Ovary (tissue), 9 donors: ENCODE data around the gene ATP5PB. TPM values are rescaled to one million over a fixed set of nuclear protein-coding genes. Genes with fewer than 3 reads are reported as not detected.

Source experiments
- DNase-seq, 5 donors: peaks; one replicate each; pipeline ENCODE4 v3.0.0-alpha.2; 2019 to 2020
- H3K27ac ChIP-seq, 2 donors: fragments of 200-600 bp; one replicate each; pipeline versions ENCODE4 v1.5.1 to v1.8.0; 2019 to 2022
- H3K27me3 ChIP-seq: fragments of 200-600 bp; one replicate; pipeline ENCODE4 v1.8.0; 2022
- H3K36me3 ChIP-seq: fragments of 200-600 bp; sonication (generic); one replicate; pipeline ENCODE4 v1.5.1; 2019
- H3K4me1 ChIP-seq: one replicate; pipeline ENCODE4 v1.8.1; 2013; ENCODE audit warnings: mild to moderate bottlenecking, moderate library complexity; ENCODE audit not compliant: insufficient read depth
- H3K4me3 ChIP-seq: fragments of 200-600 bp; sonication (generic); one replicate; pipeline ENCODE4 v1.5.1; 2017
- H3K9me3 ChIP-seq, 2 donors: fragments of 200-600 bp in 1 of 2; sonication (generic) in 1 of 2; one replicate each; pipeline versions ENCODE4 v1.5.1 to v1.8.1; 2013 to 2019; ENCODE audit warnings: mild to moderate bottlenecking in 1 of 2, moderate library complexity in 1 of 2
- EP300 ChIP-seq: sonication (generic); formaldehyde crosslinking; IDR thresholded peaks from one replicate; pipeline ENCODE4 v1.6.1; 2017; ENCODE audit warnings: antibody characterized with exemption
- POLR2A ChIP-seq: fragments of 450-650 bp; IDR thresholded peaks from one replicate; pipeline ENCODE4 v1.6.1; 2017; ENCODE audit warnings: antibody characterized with exemption, mild to moderate bottlenecking, moderate library complexity
- WGBS, 3 donors: extraction: QIAGEN DNeasy Blood & Tissue Kit in 1 of 3; methylation state at CpG; one replicate each; pipeline versions ENCODE4 v1.1.5 to v1.1.7; 2013 to 2017; 5-methylcytosine and 5-hydroxymethylcytosine counted together
- intact Hi-C, 4 donors: fragments of 100-400 bp; cut with DNase I; formaldehyde crosslinking; loops; one replicate each; pipeline versions ENCODE4 v1.11.0 to v1.15.1; 2022 to 2023
- polyA plus RNA-seq, 2 donors: library from polyadenylated mRNA; stranded (reverse); fragments of 200-250 nt in 1 of 2; fragments of 350-450 nt in 1 of 2; fragmentation: Illumina TruSeq in 1 of 2; extraction: RNeasy Lipid Tissue Mini Kit (QIAGEN cat#74804) in 1 of 2; gene quantifications; one replicate each; pipeline ENCODE4 v1.2.3, GENCODE V29; 2013 to 2014
- total RNA-seq, 7 donors: library from RNA; depleted of rRNA in 2 of 7; stranded (reverse); fragments of >200 nt in 2 of 7; fragmentation: NEBNext Ultra II Directional in 3 of 7; extraction: Animal tissue kit (Norgen Biotek cat#: 25700) in 3 of 7; gene quantifications; one replicate each; pipeline versions ENCODE4 v1.1.0 to v1.2.4, GENCODE V29; 2016 to 2023
- TF ChIP-seq, protein P1 (sequence below), 3 donors: fragments of 450-650 bp in 2 of 3; fragments of 200-600 bp in 1 of 3; IDR thresholded peaks; one replicate each; pipeline versions ENCODE4 v1.5.1 to v1.8.0; 2016 to 2022; ENCODE audit warnings: antibody characterized with exemption in 3 of 3, mild to moderate bottlenecking in 1 of 3
- donor health status: DM: no; HTN: no; CAD: no; lungs with moderate emphysema.
- donor health status: DM: no; HTN: no; CAD: no.
- donor health status: Bipolar disorder and iron deficiency.
- donor health status: DM: yes; HTN: yes; CAD: no.
- donor health status: DM: no; HTN: no; CAD: no.
- donor health status: DM: yes; HTN: yes; CAD: no.

ATP5PB gene
- total and polyA plus RNA-seq, 9 donors = 125 to 277 (median 142) TPM

DNA sequence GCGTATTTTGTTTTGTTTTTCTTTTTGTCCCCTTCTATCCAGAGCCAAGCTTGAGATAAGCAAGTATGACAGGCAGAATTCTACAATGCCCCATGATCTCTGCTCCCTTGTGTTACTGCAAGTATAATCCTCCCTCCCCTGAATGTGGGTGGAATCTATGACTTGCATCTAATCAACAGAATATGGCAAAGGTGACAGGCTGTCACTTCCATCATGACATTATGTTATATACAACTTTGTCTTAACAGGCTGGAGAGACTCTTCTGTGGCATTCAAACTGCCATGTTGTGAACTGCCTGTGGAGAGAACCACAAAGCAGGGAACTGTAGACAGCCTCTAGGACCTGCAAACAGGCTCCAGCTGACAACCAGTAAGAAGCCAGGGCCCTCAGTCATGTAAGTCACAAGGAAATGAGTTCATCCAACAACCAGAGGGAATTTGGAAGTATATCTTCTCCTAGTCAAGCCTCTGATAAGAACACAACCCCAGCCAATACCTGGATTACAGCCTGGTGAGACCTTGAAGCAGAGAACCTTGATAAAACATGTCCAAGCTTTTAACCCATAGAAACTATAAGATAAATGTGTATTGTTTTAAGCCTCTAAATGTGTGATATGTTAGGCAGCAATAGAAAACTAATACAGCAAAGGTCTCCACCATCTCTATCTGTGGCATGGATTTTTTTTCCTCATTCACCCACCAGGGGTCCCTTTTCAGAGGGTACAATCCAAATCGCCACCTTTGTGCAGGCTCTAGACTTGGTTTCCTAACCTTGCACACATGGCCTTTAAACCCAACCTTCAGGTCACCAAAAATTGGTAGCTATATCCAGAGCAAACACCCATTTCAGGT lies 18.8 kb downstream of the ATP5PB start:
- no peaks in the 10 kb centered on the region for H3K9me3 ChIP-seq
- no peak for DNase-seq
- no peak overlapping the region for H3K4me3 ChIP-seq
- intact Hi-C loops = no loop called here
- H3K27me3 ChIP-seq = no peaks in the 10 kb centered on the region
- TF ChIP-seq EP300 (no peak), POLR2A (no peak)
- TF ChIP-seq, protein P1, sequence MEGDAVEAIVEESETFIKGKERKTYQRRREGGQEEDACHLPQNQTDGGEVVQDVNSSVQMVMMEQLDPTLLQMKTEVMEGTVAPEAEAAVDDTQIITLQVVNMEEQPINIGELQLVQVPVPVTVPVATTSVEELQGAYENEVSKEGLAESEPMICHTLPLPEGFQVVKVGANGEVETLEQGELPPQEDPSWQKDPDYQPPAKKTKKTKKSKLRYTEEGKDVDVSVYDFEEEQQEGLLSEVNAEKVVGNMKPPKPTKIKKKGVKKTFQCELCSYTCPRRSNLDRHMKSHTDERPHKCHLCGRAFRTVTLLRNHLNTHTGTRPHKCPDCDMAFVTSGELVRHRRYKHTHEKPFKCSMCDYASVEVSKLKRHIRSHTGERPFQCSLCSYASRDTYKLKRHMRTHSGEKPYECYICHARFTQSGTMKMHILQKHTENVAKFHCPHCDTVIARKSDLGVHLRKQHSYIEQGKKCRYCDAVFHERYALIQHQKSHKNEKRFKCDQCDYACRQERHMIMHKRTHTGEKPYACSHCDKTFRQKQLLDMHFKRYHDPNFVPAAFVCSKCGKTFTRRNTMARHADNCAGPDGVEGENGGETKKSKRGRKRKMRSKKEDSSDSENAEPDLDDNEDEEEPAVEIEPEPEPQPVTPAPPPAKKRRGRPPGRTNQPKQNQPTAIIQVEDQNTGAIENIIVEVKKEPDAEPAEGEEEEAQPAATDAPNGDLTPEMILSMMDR (IDR thresholded peaks at IDR 0.05) = no peak
- no peaks in the 10 kb centered on the region for H3K4me1 ChIP-seq
- no peaks in the 10 kb centered on the region for H3K36me3 ChIP-seq
- WGBS, 3 donors = 86 to 91% (median 89%) methylated on average over 2 of the region's 2 CpGs
- H3K27ac ChIP-seq = no peak overlapping the region

DNA sequence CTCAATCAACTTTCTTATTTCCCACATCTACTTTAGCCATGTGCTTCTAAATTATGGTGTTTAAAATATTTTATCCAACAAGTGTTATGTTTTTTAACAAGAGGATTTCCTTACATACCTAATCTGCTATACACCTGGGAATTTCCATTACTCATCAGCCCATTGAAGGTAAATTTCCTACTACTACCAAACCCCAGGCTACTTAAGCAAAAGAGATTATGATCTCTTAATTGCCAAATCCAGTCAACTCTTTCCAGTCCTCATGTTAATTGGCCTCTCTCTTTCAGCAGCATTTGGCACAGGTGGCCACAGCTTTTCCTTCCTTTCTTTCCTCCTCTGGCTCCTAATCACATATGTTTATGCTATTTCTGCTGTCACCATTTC lies 19.4 kb downstream of the ATP5PB start:
- intact Hi-C loops = no loop called here
- H3K4me3 ChIP-seq = no peak overlapping the region
- H3K9me3 ChIP-seq = no peaks in the 10 kb centered on the region
- no peaks in the 10 kb centered on the region for H3K4me1 ChIP-seq
- H3K27me3 ChIP-seq = no peaks in the 10 kb centered on the region
- H3K36me3 ChIP-seq = no peaks in the 10 kb centered on the region
- DNase-seq = no peak
- TF ChIP-seq POLR2A = no peak
- TF ChIP-seq EP300 = no peak
- H3K27ac ChIP-seq = no peak overlapping the region

DNA sequence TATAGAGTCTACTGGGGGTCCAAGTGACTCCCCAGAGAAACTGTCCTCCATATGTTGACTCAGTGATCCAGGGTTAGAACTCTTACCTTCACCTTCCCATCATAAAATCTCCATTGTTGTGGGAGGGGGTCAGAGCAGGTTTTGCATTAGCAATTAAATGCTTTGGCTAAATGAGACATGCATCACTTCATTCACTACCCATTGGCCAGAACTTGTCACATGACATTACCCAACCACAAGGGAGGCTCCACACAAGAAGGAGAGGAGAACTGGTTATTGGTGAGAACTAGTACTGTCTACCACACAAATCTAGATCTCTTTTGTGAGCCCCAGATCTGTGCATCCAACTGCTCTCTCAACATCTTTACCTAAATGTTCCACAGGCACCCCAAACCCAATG lies 20.3 kb downstream of the ATP5PB start:
- no peak overlapping the region for H3K27ac ChIP-seq
- intact Hi-C loops = no loop called here
- H3K4me3 ChIP-seq = no peak overlapping the region
- H3K9me3 ChIP-seq = no peaks in the 10 kb centered on the region
- no peak for TF ChIP-seq EP300
- TF ChIP-seq, protein P1 (IDR thresholded peaks at IDR 0.05) = no peak
- TF ChIP-seq POLR2A = no peak
- H3K27me3 ChIP-seq = no peaks in the 10 kb centered on the region
- H3K36me3 ChIP-seq = no peaks in the 10 kb centered on the region
- DNase-seq = no peak
- no peaks in the 10 kb centered on the region for H3K4me1 ChIP-seq

DNA sequence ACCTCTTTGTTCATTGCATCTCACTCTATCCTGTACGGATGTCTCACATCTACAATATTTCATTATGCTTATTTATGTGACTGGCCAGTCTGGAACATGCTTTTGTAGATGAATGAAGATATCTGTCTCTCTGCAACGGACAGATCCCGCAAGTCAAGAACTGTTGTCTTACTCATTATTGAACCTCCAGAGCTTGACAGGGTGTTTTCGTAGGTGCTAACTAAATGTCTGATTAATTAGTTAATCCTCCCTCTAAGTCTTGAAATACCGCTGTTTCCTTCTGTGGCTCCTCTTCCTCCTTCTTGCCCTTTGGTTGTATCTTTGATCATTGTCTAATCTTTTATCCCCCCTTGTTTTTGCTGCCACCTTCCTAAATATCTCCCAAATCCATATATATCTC lies 21.3 kb downstream of the ATP5PB start:
- H3K27ac ChIP-seq = no peak overlapping the region
- H3K27me3 ChIP-seq = no peaks in the 10 kb centered on the region
- TF ChIP-seq POLR2A (no peak), EP300 (no peak)
- TF ChIP-seq, protein P1 (IDR thresholded peaks at IDR 0.05) = no peak
- DNase-seq = no peak
- no peaks in the 10 kb centered on the region for H3K4me1 ChIP-seq
- H3K36me3 ChIP-seq = no peaks in the 10 kb centered on the region
- 86 to 97% (median 96%) methylated on average over 5 of the region's 5 CpGs for WGBS, 3 donors
- intact Hi-C loops = no loop called here
- H3K9me3 ChIP-seq = no peaks in the 10 kb centered on the region
- no peak overlapping the region for H3K4me3 ChIP-seq

DNA sequence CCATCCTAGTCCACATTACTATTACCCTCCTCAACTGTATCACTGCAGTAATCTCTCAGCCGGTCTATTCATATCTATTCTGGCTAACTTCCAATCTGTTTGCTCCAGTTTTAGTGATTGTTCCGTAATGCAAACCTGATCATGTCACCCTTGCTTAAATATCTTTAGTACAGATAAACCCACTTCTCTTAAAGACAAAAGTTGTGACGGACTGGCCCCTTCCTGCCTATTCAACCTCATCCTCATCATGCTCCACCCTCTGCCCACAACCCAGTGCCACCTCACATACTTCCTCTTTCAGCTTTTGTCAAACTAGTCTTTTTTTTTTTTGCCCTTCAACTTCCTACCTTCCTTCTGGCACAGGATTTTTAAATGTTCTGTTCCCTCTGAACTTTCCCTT lies 21.7 kb downstream of the ATP5PB start:
- H3K27me3 ChIP-seq = no peaks in the 10 kb centered on the region
- no peak overlapping the region for H3K27ac ChIP-seq
- intact Hi-C loops = no loop called here
- DNase-seq = no peak
- H3K9me3 ChIP-seq = no peaks in the 10 kb centered on the region
- no peak for TF ChIP-seq EP300
- TF ChIP-seq, protein P1 (IDR thresholded peaks at IDR 0.05) = no peak
- TF ChIP-seq POLR2A = no peak
- no peak overlapping the region for H3K4me3 ChIP-seq
- no peaks in the 10 kb centered on the region for H3K4me1 ChIP-seq
- 80 to 82% (median 80%) methylated on average over 3 of the region's 3 CpGs for WGBS, 3 donors
- H3K36me3 ChIP-seq = no peaks in the 10 kb centered on the region
